Measurements from ENCODE around the gene MYPN.

Gene MYPN

GRCh38 chr10:68212721-68213352, 103.5 kb downstream of the MYPN start:
- Mint-ChIP-seq H3K27me3 (ENCODE audit: low read depth) (peaks cover 6% of the 10 kb centered on the region), H3K4me3 (no peak overlapping the region), H3K4me1 (no peaks in the 10 kb centered on the region), H3K27ac (no peak overlapping the region), H3K9me3 (no peaks in the 10 kb centered on the region), H3K36me3 (ENCODE audit: low read depth) (no peaks in the 10 kb centered on the region)
- TF ChIP-seq CTCF (IDR thresholded peaks at IDR 0.05; ENCODE audit: unreplicated experiment in 3 of 3), result peak; percentile 49 to 55 (median 53)

GRCh38 chr10:68218786-68219185, 109.5 kb downstream of the MYPN start:
- Mint-ChIP-seq H3K27me3 (ENCODE audit: low read depth) (peaks cover 4% of the 10 kb centered on the region), H3K27ac (no peak overlapping the region), H3K4me1 (no peaks in the 10 kb centered on the region), H3K9me3 (no peaks in the 10 kb centered on the region), H3K36me3 (ENCODE audit: low read depth) (no peaks in the 10 kb centered on the region), H3K4me3 (no peak overlapping the region)
- TF ChIP-seq CTCF (IDR thresholded peaks at IDR 0.05; ENCODE audit: unreplicated experiment in 3 of 3), result no peak

- H3K36me3 Mint-ChIP-seq (ENCODE audit: low read depth), result no peaks in the 10 kb centered on the region
- peaks cover 4% of the 10 kb centered on the region for H3K27me3 Mint-ChIP-seq (ENCODE audit: low read depth)
- no peaks in the 10 kb centered on the region for H3K9me3 Mint-ChIP-seq
- no peak overlapping the region for H3K27ac Mint-ChIP-seq
- H3K4me3 Mint-ChIP-seq, result no peak overlapping the region
- no peaks in the 10 kb centered on the region for H3K4me1 Mint-ChIP-seq
- TF ChIP-seq CTCF (IDR thresholded peaks at IDR 0.05; ENCODE audit: unreplicated experiment in 3 of 3), result no peak
Observed at GRCh38 chr10:68221196-68221595, 111.9 kb downstream of the MYPN start.

- no peaks in the 10 kb centered on the region for H3K9me3 Mint-ChIP-seq
- TF ChIP-seq CTCF (IDR thresholded peaks at IDR 0.05; ENCODE audit: unreplicated experiment in 3 of 3), result no peak
- no peaks in the 10 kb centered on the region for H3K4me1 Mint-ChIP-seq
- peaks cover 4% of the 10 kb centered on the region for H3K27me3 Mint-ChIP-seq (ENCODE audit: low read depth)
- no peaks in the 10 kb centered on the region for H3K36me3 Mint-ChIP-seq (ENCODE audit: low read depth)
- no peak overlapping the region for H3K4me3 Mint-ChIP-seq
- H3K27ac Mint-ChIP-seq, result no peak overlapping the region
Observed at GRCh38 chr10:68222391-68222790, 113.1 kb downstream of the MYPN start.

GRCh38 chr10:68223535-68224165, 114.4 kb downstream of the MYPN start:
- Mint-ChIP-seq H3K27me3 (ENCODE audit: low read depth) (peaks cover 4% of the 10 kb centered on the region), H3K4me1 (no peaks in the 10 kb centered on the region), H3K36me3 (ENCODE audit: low read depth) (no peaks in the 10 kb centered on the region), H3K27ac (no peak overlapping the region), H3K9me3 (no peaks in the 10 kb centered on the region), H3K4me3 (no peak overlapping the region)
- no peak for TF ChIP-seq CTCF (IDR thresholded peaks at IDR 0.05; ENCODE audit: unreplicated experiment in 3 of 3)

- Mint-ChIP-seq H3K9me3 (no peaks in the 10 kb centered on the region), H3K4me3 (no peak overlapping the region), H3K27me3 (ENCODE audit: low read depth) (peaks cover 9% of the 10 kb centered on the region), H3K36me3 (ENCODE audit: low read depth) (no peaks in the 10 kb centered on the region), H3K4me1 (no peaks in the 10 kb centered on the region), H3K27ac (no peak overlapping the region)
- TF ChIP-seq CTCF (IDR thresholded peaks at IDR 0.05; ENCODE audit: unreplicated experiment in 3 of 3), result no peak
Observed at GRCh38 chr10:68224810-68225209, 115.5 kb downstream of the MYPN start.
